ENCODE measurements around the gene PDK3.

Gene PDK3

GRCh38 chrX:24494647-24495075 is 29.6 kb downstream of the PDK3 start:
- TF ChIP-seq GATA3 (IDR thresholded peaks at IDR 0.05; ENCODE audit: low read depth, low read length) (no peak), GATA2 (IDR thresholded peaks at IDR 0.05; ENCODE audit: low read depth, low read length) (no peak)

GRCh38 chrX:24495700-24496099 is 30.6 kb downstream of the PDK3 start:
- TF ChIP-seq GATA3 (IDR thresholded peaks at IDR 0.05; ENCODE audit: low read depth, low read length), result no peak
- no peak for TF ChIP-seq GATA2 (IDR thresholded peaks at IDR 0.05; ENCODE audit: low read depth, low read length)

GRCh38 chrX:24498181-24498580 is 33.1 kb downstream of the PDK3 start:
- TF ChIP-seq GATA2 (IDR thresholded peaks at IDR 0.05; ENCODE audit: low read depth, low read length) (no peak), GATA3 (IDR thresholded peaks at IDR 0.05; ENCODE audit: low read depth, low read length) (no peak)

GRCh38 chrX:24498975-24499374 is 33.9 kb downstream of the PDK3 start:
- TF ChIP-seq GATA3 (IDR thresholded peaks at IDR 0.05; ENCODE audit: low read depth, low read length), result no peak
- no peak for TF ChIP-seq GATA2 (IDR thresholded peaks at IDR 0.05; ENCODE audit: low read depth, low read length)

GRCh38 chrX:24506082-24506481 is 41.0 kb downstream of the PDK3 start:
- TF ChIP-seq GATA3 (IDR thresholded peaks at IDR 0.05; ENCODE audit: low read depth, low read length) (no peak), GATA2 (IDR thresholded peaks at IDR 0.05; ENCODE audit: low read depth, low read length) (no peak)

- TF ChIP-seq GATA3 (IDR thresholded peaks at IDR 0.05; ENCODE audit: low read depth, low read length) (no peak), GATA2 (IDR thresholded peaks at IDR 0.05; ENCODE audit: low read depth, low read length) (no peak)
Observed at GRCh38 chrX:24508375-24508774, 43.3 kb downstream of the PDK3 start.

GRCh38 chrX:24513416-24513815 is 48.3 kb downstream of the PDK3 start:
- TF ChIP-seq GATA2 (IDR thresholded peaks at IDR 0.05; ENCODE audit: low read depth, low read length) (no peak), GATA3 (IDR thresholded peaks at IDR 0.05; ENCODE audit: low read depth, low read length) (no peak)

- TF ChIP-seq GATA3 (IDR thresholded peaks at IDR 0.05; ENCODE audit: low read depth, low read length) (no peak), GATA2 (IDR thresholded peaks at IDR 0.05; ENCODE audit: low read depth, low read length) (no peak)
Observed at GRCh38 chrX:24515447-24515846, 50.4 kb downstream of the PDK3 start.

GRCh38 chrX:24520472-24520871 is 55.4 kb downstream of the PDK3 start:
- TF ChIP-seq GATA3 (IDR thresholded peaks at IDR 0.05; ENCODE audit: low read depth, low read length) (no peak), GATA2 (IDR thresholded peaks at IDR 0.05; ENCODE audit: low read depth, low read length) (no peak)

GRCh38 chrX:24525455-24525854 is 60.4 kb downstream of the PDK3 start:
- TF ChIP-seq GATA3 (IDR thresholded peaks at IDR 0.05; ENCODE audit: low read depth, low read length) (no peak), GATA2 (IDR thresholded peaks at IDR 0.05; ENCODE audit: low read depth, low read length) (no peak)

- TF ChIP-seq GATA2 (IDR thresholded peaks at IDR 0.05; ENCODE audit: low read depth, low read length) (no peak), GATA3 (IDR thresholded peaks at IDR 0.05; ENCODE audit: low read depth, low read length) (no peak)
Observed at GRCh38 chrX:24526616-24527015, 61.5 kb downstream of the PDK3 start.

GRCh38 chrX:24528605-24529004 is 63.5 kb downstream of the PDK3 start:
- TF ChIP-seq GATA3 (IDR thresholded peaks at IDR 0.05; ENCODE audit: low read depth, low read length) (no peak), GATA2 (IDR thresholded peaks at IDR 0.05; ENCODE audit: low read depth, low read length) (no peak)

GRCh38 chrX:24536551-24536950 is 71.5 kb downstream of the PDK3 start:
- TF ChIP-seq GATA2 (IDR thresholded peaks at IDR 0.05; ENCODE audit: low read depth, low read length) (no peak), GATA3 (IDR thresholded peaks at IDR 0.05; ENCODE audit: low read depth, low read length) (no peak)

- TF ChIP-seq GATA3 (IDR thresholded peaks at IDR 0.05; ENCODE audit: low read depth, low read length), result no peak
- TF ChIP-seq GATA2 (IDR thresholded peaks at IDR 0.05; ENCODE audit: low read depth, low read length), result no peak
Observed at GRCh38 chrX:24542756-24543155, 77.7 kb downstream of the PDK3 start.

- TF ChIP-seq GATA3 (IDR thresholded peaks at IDR 0.05; ENCODE audit: low read depth, low read length) (no peak), GATA2 (IDR thresholded peaks at IDR 0.05; ENCODE audit: low read depth, low read length) (no peak)
Observed at GRCh38 chrX:24547961-24548360, 82.9 kb downstream of the PDK3 start.

GRCh38 chrX:24550166-24550565 is 85.1 kb downstream of the PDK3 start:
- TF ChIP-seq GATA3 (IDR thresholded peaks at IDR 0.05; ENCODE audit: low read depth, low read length) (no peak), GATA2 (IDR thresholded peaks at IDR 0.05; ENCODE audit: low read depth, low read length) (no peak)
